Neural crest cell (in vitro differentiated cells): ENCODE measurements around the gene DLG1. TPM values are rescaled to one million over a fixed set of nuclear protein-coding genes. Genes with fewer than 3 reads are reported as not detected.
A peak's percentile ranks its signal among the peaks of the same experiment; 100 is the strongest.

Experiments used
- DNase-seq: peaks from one replicate; pipeline ENCODE4 v3.0.0; 2021; ENCODE audit warnings: low read depth, mixed read lengths, low spot score
- H3K27ac Mint-ChIP-seq: one replicate; pipeline ENCODE4 v1.8.0; 2021; ENCODE audit warnings: mild to moderate bottlenecking, mixed read lengths; ENCODE audit not compliant: unreplicated experiment
- H3K27me3 Mint-ChIP-seq: 2 replicates; pipeline ENCODE4 v1.8.0; 2021; ENCODE audit warnings: low read depth, mild to moderate bottlenecking, mixed read lengths
- H3K36me3 Mint-ChIP-seq: 2 replicates; pipeline ENCODE4 v1.8.0; 2021; ENCODE audit warnings: low read depth, mild to moderate bottlenecking, mixed read lengths
- H3K4me1 Mint-ChIP-seq: 2 replicates; pipeline ENCODE4 v1.8.0; 2021; ENCODE audit warnings: mixed read lengths
- H3K4me3 Mint-ChIP-seq: one replicate; pipeline ENCODE4 v1.8.0; 2021; ENCODE audit warnings: mild to moderate bottlenecking, mixed read lengths
- H3K9me3 Mint-ChIP-seq: 2 replicates; pipeline ENCODE4 v1.8.0; 2021; ENCODE audit warnings: mixed read lengths
- total RNA-seq: library from RNA; stranded (reverse); gene quantifications from 2 replicates; pipeline ENCODE4 v1.2.1, GENCODE V29; 2021
- TF ChIP-seq, protein P1 (sequence below): fragments of 200-600 bp; sonication (generic); conservative IDR thresholded peaks from 2 replicates; pipeline ENCODE4 v1.5.0; 2021; ENCODE audit warnings: antibody characterized with exemption, mild to moderate bottlenecking

The DLG1 gene
- total RNA-seq, 1 donor from 2014 or later: 95.5 TPM

DNA sequence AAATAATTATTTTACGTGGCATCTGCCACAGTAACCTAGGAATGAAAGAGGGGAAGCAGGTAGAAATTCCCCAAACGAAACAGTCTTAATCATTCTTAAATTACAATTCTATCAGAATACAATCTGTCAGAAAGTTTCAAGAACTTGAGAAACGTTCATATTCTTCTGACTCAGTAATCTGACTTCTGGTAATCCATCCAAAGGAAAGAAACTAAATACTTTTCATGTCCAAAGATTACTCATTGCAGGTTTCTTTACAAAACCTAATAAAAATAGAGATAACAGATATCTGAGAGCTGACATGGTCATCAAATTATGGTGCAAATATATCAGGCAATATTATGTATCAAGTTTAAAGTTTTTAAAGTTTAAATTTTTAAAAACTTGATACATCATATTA, 109.4 kb downstream of the DLG1 start:
- H3K9me3 Mint-ChIP-seq: no peaks in the 10 kb centered on the region
- no peaks in the 10 kb centered on the region for H3K27me3 Mint-ChIP-seq
- H3K4me3 Mint-ChIP-seq: no peak overlapping the region

DNA sequence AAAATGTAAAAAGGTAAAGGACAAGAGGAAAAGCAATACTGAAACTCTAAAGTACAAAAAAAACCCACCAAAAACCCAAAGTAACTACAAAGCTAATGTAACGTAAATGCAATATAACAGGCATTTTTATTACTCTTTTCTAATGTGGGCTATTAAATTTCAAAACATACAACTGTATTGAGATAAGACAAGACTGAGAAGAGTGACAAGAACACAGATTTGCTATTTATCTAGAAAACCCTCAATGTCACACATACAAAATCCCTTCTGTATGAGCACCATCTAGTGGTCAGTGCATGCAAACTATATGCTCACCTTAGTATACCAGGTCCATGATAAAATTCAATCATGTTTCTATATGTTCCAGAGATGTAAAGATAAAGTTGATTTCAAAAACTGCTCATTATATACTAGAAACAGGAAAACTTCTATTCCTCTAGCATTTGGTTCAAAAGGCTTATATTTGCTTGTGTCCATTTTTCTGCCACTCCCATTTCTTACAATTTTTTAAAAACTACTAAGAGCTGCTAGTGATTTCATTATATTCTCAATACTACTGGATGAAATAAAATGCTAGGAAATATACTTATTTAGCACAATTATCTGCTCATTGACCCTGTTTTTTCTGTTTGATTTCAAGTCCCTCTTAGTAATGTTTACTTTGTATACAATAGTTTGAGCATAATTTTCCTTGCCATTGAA, 111.4 kb downstream of the DLG1 start:
- no peaks in the 10 kb centered on the region for H3K27me3 Mint-ChIP-seq
- no peaks in the 10 kb centered on the region for H3K9me3 Mint-ChIP-seq
- no peak overlapping the region for H3K27ac Mint-ChIP-seq
- H3K36me3 Mint-ChIP-seq: peaks cover 7% of the 10 kb centered on the region
- H3K4me3 Mint-ChIP-seq: no peak overlapping the region
- H3K4me1 Mint-ChIP-seq: peaks cover 5% of the 10 kb centered on the region
- TF ChIP-seq, protein P1, sequence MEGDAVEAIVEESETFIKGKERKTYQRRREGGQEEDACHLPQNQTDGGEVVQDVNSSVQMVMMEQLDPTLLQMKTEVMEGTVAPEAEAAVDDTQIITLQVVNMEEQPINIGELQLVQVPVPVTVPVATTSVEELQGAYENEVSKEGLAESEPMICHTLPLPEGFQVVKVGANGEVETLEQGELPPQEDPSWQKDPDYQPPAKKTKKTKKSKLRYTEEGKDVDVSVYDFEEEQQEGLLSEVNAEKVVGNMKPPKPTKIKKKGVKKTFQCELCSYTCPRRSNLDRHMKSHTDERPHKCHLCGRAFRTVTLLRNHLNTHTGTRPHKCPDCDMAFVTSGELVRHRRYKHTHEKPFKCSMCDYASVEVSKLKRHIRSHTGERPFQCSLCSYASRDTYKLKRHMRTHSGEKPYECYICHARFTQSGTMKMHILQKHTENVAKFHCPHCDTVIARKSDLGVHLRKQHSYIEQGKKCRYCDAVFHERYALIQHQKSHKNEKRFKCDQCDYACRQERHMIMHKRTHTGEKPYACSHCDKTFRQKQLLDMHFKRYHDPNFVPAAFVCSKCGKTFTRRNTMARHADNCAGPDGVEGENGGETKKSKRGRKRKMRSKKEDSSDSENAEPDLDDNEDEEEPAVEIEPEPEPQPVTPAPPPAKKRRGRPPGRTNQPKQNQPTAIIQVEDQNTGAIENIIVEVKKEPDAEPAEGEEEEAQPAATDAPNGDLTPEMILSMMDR: peak; percentile 95
- no peak for DNase-seq

More for the DNA sequence above, 109.4 kb downstream of the DLG1 start:
- DNase-seq: no peak
- TF ChIP-seq, protein P1: no peak
- Mint-ChIP-seq H3K36me3 (peaks cover 9% of the 10 kb centered on the region), H3K4me1 (peaks cover 5% of the 10 kb centered on the region), H3K27ac (no peak overlapping the region)

DNA sequence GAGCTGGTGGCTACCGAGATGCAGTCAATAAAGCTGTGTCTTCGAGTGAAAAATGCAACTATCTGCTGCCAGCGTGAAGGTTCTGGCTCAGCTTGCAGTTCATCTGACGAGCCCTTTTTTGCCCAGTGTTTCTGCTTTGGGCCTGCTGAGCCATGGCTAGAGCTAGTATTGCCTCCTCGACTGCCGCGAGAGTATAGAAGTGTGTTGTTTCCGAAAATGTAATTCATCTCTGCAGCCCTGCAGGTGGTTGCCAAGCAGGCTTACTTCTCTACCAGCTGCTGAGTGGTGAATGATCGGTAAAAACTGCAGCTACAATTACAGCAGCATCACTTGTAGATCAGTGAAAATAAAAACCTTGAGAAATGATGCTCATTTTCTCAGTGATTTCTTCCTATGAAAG, 114.8 kb downstream of the DLG1 start:
- no peak for DNase-seq
- no peak overlapping the region for H3K4me3 Mint-ChIP-seq
- H3K27ac Mint-ChIP-seq: no peak overlapping the region
- no peaks in the 10 kb centered on the region for H3K27me3 Mint-ChIP-seq
- H3K4me1 Mint-ChIP-seq: no peaks in the 10 kb centered on the region
- TF ChIP-seq, protein P1: no peak
- H3K36me3 Mint-ChIP-seq: no peaks in the 10 kb centered on the region
- no peaks in the 10 kb centered on the region for H3K9me3 Mint-ChIP-seq

DNA sequence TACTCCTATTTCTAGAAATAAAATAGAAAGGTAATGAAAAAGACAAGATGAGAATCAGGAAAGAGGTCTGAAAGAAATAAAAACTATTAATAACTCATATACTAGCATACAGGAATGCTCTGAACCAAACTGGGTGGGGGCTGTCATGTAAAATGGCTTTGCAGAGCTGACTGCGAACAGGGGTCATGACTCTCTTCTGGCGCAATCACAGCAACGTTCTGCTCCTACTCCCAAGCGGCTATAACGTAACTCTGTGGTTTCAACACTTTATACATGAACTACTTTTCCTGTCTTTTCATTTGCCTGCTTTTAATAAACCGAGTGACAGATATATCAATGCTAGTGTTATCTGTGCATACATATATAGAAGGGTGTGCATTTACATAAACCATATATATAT, 116.7 kb downstream of the DLG1 start:
- TF ChIP-seq, protein P1: no peak
- no peak overlapping the region for H3K4me3 Mint-ChIP-seq
- no peaks in the 10 kb centered on the region for H3K36me3 Mint-ChIP-seq
- no peaks in the 10 kb centered on the region for H3K27me3 Mint-ChIP-seq
- no peaks in the 10 kb centered on the region for H3K4me1 Mint-ChIP-seq
- no peak overlapping the region for H3K27ac Mint-ChIP-seq
- no peak for DNase-seq
- H3K9me3 Mint-ChIP-seq: no peaks in the 10 kb centered on the region

DNA sequence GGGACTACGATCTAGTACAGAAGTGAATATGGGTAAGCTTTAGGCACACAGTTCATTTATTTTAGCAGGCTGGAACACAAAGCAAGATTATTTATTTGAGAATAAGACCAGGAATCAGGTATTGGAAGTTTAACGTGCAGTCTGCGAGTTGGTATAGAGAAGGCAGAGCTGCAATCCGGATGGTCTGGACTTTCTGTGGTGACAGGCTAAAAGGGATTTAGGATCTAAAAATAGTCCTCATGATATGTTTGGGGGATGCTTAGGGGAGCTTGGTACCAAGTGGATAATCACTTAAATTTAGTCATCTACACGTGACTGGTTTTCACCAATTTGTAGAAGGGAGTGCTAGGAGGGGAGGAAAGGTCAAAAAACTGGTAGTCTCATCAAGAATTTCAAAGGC, 119.4 kb downstream of the DLG1 start:
- Mint-ChIP-seq H3K9me3 (no peaks in the 10 kb centered on the region), H3K36me3 (no peaks in the 10 kb centered on the region), H3K4me1 (no peaks in the 10 kb centered on the region), H3K27ac (no peak overlapping the region), H3K4me3 (no peak overlapping the region), H3K27me3 (no peaks in the 10 kb centered on the region)
- no peak for DNase-seq
- TF ChIP-seq, protein P1: no peak
